ENCODE measurements around the gene BIRC6.
"Not testable (repeated sequence)": the region's sequence is repeated elsewhere in the genome, so short reads cannot be mapped to it uniquely, and the experiment has no call there.

Gene BIRC6

DNA sequence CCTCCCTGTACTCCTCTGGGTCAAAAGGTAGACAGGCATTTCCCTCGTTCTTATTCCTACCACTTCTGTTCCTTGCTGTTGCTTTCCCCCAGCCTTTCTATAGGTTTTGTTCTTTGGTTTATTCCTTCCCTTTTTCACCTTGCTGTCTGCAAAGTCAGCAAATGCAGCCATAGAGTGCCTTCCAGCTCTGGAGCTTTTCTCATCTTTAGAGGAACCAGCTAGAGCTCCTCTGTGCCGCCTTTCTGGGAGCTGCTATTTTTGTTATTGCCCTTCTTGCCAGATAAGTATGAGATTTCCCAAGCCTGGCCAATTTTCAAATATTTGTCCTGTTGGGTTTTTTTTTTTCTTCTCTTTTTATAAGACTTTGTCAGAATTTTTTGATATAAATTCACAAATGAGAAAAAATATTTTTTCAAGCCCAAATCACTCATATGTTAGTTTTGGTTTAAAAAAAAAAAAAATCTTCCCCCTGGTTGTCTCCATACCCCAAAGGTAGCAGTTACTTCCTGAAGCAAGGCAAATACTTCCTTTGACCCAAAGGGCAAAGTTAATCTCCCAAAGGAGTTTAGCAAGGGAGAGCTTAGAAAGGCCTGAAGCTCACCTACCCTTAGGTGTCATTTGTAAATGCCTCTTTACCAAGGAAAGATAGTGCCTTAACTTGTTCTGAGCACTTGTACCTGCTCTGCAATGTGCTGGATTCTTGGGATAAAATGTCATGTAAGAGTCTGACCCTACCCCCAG is 265.9 kb downstream of the BIRC6 start:
- DNase-seq: no peak

DNA sequence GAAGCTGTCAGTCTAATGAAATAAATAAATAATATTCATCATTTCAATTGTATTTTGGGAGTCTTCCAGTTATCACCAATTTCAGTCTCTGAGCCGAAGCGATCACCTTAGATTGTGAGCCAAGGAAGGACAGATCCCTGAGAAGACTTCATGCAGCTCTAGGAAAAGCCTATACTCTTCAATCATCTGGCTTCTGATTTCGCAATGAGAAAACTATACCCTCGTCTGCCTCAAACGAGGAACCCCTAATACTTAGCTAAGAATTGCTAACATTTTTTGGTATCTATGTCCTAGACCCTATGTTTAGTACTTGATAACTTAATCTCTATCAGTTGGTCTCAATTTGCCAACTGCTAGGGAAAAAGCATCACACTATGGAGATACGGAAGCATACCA is 266.5 kb downstream of the BIRC6 start:
- DNase-seq: no peak

DNA sequence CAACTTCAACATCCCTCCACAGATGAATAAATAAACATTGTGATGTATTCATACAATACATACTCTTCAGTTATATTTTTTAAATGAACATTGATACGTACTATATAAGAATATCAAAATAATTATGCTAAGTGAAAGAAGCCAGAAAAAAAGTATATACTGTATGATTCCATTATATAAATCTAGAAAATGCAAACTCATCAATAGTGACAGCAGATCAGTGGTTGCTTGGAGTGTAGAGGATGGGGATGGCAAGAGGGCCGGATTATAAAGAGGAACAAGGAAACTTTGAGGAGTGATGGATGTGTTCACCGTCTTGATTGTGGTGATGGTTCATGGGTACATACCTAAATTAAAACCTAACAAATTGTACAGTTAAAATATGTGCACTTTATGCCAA is 268.0 kb downstream of the BIRC6 start:
- DNase-seq: no peak

DNA sequence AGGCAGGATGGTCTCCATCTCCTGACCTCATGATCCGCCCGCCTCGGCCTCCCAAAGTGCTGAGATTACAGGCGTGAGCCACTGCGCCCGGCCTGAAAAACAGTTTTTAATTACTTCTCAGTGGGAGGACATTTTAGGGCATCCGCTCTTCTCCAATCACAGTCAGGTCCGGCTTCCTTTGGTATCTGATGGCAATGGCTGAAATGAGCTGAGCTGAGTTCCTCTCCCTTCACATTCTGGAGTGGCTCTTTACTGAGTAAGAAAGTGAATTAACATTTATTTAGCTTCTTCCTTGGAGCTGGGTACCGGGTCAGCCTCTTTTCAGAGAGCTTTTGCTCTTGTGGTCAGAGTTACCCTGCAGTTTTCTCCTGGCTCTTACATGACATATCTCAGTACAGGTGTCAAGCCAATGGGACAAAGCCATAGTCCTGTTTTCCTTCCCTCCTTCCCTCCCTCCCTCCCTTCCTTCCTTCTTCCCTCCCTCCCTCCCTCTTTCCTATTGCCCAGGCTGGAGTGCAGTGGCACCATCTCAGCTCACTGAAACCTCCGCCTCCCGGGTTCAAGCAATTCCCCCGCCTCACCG is 269.9 kb downstream of the BIRC6 start:
- no peak for DNase-seq

DNA sequence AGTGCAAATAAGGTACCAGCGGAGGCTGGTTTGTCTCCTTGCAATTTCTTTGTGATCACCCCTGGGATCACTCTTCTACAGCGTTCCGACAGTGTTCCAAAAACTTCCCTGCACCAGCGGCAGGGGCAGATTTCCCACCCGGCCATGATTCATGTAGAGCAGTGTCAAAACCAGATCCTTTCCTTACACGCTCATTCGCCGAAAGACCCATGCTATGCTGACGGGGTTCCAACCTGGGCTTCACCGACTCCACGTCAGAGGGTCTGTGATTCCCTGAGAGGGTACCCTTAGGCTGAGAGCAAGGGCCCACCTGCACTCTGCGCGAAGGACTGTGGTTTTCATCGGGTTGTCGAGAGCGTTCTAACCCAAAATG is 270.6 kb downstream of the BIRC6 start:
- peak; percentile 29 for DNase-seq

DNA sequence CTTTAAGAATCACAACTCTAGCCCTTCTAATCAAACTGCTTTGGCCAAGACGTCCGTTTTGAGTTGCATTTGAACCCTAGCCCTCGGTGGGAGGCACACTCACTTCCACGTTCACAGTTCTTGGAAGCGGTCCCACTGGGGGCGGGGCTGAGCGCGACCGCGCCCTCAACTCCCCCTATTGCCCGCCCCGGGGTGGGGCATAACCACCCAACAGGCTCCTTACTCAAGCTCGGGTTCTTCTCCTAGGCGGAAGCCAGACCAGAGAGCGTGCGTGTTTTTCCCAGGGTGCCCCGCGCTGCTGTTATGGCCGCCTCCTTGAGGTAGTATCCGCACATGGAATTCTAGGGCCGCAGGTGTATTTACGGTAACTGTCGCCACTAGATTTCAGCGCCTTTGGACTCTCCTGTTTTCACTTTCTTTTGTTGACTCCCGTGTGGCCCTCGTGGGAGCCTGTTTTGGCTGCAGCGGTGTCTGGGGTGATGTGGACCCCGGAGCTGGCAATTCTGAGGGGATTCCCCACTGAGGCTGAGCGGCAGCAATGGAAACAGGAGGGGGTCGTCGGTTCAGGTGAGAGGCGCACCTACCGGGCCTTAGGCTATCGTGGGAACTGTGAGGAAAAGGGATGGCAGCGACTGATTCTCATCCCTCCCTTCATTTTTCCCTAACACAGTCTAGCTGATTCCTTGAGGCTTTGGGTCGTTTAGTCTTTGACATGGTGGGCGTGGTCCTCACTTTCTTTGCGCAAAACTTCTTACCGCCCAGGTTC is 271.2 kb downstream of the BIRC6 start, which contains the start of gene TTC27:
Gene TTC27 (plus strand): TSS at position 237 of the 766 bp plus-strand sequence. CDS start 243 bp downstream, at position 480.
- DNase-seq: peak; percentile 90

DNA sequence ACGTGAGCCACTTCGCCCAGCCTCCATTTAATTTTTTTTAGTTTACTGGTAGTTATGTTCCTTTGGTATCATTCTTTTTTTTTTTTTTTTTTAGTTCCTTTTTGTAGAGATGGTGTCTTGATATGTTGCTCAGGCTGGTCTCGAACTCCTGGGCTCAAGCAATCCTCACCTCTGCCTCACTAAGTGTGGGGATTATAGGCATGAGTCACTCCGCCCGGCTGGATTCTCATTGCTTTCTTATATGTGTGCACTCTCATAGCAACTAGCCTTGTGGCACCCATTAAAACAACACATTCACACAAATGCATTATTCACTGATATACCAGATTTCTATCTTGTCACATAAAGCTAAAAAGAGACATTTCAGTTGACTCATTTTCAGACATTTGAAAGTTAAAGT is 275.3 kb downstream of the BIRC6 start:
- DNase-seq: no peak

DNA sequence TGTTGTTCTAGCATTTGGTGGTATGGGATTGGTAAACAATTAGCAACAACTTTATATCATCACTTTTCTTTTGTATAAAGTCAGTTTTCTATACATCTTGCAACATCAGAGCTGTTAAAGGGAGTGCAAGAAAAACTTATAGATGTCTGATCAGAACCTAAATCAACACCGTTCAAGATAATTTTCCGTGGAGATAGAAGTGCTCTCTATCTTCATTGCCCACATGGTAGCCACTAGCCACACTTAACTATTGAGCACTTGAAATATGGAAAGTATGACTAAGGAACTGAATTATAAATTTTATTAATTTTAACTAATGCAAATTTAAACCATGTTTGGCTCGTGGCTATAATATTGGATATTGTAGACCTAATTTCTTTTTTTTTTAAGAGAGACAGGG is 276.2 kb downstream of the BIRC6 start:
- DNase-seq: no peak

DNA sequence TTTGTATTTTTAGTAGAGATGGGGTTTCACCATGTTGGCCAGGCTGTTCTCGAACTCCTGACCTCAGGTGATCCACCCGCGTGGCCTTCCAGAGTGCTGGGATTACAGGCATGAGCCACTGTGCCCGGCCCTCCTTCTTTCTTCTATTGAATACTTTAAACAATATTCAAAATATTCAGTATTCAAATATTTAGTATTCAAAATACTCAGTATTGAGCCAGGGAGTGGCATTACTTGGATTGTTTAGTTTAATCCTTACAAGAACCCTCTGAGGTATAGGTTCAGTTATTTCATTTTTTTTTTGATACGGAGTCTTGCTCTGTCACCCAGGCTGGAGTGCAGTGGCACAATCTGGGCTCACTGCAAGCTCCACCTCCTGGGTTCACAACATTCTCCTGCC is 281.7 kb downstream of the BIRC6 start:
- DNase-seq: not testable (repeated sequence)

DNA sequence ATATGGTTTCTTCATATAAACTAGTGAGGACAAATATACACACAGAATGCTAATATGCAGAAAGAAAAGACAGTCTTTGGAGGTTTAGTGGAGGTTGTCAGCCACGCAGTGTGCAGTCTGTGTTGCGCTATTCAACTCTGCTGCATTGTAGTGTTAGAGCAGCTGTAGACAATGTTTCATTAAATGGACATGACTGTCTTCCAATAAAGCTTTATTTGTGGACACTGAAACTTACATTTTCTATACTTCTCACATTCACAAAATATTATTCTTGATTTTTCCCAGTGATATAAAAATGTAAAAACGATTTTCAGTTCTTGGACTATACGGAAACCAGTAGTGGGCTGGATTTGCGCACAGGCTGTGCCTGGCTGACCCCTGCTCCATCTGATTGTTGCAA is 284.4 kb downstream of the BIRC6 start:
- no peak for DNase-seq

DNA sequence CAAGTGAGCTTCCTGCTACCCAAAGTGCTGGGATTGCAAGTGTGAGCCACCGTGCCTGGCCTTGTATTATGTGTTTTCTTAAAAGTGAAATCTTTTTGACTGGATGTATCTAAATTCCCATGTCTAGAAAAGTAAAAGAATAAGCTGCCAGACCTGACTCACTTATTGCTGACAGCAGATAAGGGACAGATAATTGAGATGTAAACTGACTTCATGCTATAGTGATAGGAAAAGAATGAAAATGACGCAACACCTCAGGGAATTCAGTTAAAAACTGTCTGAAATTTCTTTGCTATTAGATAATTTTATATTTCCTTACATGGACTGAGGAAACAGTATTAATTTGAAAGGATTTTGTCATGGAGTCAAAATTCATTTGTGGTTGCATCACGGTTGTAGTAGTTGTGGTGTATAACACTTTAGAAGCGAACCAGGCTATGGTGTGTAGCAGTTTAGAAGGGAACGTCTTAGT is 290.4 kb downstream of the BIRC6 start:
- DNase-seq: no peak

DNA sequence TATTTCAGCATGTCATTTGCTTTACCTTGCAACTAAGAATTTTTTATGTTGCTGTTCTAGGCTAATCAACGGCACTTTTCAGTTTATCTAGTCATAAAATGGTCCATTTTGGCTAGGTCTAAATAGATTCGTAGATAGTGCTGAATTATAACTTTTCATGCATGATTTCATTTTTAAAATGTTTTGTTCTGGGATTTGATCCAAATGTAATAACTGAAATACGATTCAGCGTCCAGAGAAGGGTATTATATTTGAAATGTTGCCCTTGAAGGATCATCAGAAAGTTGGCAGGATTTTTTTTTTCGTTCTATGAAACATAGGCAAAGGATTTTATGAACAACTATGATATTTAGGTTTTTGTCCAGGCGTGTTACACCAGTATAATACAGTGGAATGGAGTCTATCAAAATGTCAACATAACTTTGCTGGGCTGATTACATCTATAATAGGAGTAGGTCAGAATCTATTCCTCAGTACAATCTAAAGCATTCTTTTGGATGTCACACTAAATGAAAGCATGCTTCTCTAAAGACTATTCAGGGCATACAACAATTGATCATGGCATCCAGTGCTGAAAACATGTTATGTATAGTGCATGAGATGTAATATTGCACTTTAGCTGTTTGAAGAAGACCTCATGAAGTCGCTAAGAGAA is 295.9 kb downstream of the BIRC6 start:
- no peak for DNase-seq

DNA sequence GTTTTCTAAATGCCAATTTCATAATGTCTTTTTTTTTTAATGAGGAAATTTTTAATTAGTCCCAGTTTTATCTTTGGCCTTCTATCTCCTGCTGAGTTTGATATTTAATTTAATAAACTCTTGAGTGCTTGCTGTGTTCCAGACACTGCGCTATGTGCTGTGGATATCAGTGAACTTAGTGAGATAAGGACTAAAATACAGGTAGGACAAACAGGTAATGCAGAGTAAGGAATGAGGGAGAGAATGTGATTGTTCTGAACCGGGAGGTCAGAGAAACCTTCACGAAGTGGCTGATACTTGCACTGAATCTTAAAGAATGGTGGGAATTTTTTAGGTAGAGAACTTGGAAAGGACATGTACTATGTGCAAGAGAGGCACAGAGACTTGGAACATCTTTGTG is 299.2 kb downstream of the BIRC6 start:
- no peak for DNase-seq

DNA sequence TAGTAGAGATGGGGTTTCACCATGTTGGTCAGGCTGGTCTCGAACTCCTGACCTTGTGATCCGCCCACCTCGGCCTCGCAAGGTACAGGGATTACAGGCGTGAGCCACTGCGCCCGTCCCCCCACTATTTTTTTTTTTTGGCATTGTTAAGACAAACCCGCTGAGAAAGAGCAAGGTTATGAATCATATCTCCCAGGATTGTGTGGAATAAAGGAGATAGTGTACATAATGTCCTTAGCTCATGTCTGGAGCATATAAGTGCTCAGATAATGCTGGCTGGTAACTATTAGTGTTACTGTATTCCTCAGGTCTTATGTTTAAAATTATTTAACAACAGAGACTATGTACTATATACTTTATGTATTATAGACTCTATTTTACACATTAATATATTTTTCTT is 307.0 kb downstream of the BIRC6 start:
- no peak for DNase-seq

DNA sequence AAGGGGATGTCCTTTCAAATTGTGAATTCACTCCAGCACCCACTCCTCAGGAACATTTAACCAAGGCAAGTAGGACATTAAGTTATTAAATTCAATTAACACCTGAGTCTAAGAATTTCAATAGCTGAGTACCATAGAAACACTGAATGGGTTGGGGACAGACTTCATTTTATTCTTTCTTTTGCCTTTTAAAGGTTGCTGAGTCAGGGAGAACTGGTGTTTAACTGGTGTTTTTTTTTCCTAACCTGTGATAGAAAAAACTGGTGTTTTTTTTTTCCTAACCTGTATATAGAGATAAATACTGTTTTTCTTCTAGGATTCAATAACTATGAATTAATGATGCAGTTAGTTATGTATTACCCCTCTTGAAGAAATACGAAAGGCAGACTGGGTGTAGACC is 309.9 kb downstream of the BIRC6 start:
- DNase-seq: no peak

DNA sequence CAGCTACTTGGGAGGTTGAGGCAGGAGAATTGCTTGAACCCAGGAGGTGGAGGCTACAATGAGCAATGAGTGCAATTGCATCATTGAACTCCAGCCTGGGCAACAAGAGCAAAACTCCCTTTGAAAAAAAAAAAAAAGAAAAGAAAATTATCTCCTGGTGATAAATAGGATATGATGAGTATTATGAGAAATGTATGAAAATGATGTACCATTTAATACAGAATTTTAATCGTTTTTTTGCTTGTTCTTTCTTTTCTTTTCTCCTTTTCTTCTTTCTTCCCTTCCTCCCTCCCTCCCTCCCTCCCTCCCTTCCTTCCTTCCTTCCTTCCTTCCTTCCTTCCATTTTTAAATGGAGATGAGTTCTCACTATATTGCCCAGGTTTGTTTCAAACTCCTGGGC is 311.4 kb downstream of the BIRC6 start:
- no peak for DNase-seq
